Effector CD4-positive, alpha-beta T cell (primary cell): ENCODE measurements around the gene APBA2.
"Not testable (repeated sequence)": the region's sequence is repeated elsewhere in the genome, so short reads cannot be mapped to it uniquely, and the experiment has no call there.

Source experiments
- DNase-seq: peaks from one replicate; pipeline ENCODE4 v3.0.0-alpha.2; 2020

APBA2 gene

DNA sequence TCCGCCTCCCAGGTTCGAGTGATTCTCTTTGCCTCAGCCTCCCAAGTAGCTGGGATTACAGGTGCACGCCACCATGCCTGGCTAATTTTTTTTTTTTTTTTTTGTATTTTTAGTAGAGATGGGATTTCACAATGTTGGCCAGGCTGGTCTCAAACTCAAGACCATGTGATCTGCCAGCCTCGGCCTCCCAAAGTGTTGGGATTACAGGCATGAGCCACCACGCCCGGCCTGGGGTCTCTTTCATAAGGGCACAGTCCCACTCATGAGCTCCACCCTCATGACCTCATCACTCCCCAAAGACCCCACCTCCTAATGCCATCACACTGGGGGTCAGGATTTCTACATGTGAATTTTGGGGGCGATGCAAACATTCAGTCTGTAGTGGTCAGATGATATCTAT lies 159.4 kb downstream of the APBA2 start:
- not testable (repeated sequence) for DNase-seq

DNA sequence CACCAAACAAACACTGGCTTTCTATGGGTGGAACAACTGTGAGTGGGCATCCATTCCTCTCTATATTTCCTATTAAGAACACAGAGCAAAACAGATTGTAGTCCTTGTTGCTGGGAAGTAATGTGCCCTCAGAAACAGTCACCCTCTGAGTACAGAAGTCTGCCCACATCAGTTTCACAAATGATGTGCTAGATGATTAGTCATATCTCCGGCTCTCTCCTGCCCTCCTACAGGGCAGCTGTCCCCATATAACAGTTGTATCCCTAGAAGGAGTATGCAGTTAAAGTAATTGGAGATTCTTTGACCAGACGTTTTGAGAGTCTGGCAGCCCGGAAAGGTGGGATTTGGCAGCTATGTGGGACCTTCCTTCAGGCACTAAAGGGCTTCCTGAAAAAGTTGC lies 159.9 kb downstream of the APBA2 start:
- no peak for DNase-seq

DNA sequence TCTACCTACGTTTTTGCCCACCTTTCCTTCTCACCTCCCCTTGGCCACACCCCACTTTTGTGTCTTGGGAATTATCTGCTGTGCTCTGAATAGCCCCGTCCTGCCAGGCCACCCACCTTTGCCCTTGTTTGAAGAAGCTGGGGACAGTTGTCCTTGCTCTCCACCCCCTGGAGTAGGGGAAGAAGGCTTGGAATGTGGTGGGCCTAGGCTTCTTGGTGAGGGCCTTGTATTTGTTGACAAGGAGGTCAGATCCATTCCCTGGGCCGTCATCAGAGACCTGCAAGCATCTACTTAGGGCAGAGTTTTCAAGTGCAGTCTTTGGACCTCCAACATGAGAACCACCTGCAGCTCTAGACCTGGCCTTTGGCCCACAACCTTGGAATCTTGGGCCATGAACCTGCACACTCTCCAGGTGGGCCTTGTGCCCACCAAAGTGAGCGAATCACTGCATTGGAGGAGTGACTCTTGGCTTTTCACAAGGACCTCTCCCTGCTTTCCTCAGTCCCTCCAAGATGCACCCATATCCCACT lies 160.6 kb downstream of the APBA2 start:
- DNase-seq, result no peak

DNA sequence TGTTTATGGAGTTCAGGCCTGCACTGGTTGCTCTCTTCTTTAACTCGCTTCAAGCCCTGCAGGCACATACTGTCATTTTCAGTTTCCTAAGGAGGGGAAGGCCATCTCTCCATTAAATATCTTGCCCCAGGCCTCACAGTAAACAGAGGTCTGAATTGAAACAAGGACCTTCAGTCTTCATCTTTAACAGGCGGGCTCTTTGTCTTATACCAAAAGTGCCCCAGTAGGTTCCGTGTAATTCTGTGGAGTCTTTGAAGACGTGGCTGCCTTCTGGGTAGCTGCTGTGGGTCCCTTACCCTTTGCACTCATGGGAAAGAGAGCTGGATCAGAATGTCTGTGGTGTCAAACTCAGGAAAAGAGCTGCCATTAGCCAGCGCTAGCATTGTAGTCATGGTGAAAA lies 161.2 kb downstream of the APBA2 start:
- DNase-seq, result no peak

DNA sequence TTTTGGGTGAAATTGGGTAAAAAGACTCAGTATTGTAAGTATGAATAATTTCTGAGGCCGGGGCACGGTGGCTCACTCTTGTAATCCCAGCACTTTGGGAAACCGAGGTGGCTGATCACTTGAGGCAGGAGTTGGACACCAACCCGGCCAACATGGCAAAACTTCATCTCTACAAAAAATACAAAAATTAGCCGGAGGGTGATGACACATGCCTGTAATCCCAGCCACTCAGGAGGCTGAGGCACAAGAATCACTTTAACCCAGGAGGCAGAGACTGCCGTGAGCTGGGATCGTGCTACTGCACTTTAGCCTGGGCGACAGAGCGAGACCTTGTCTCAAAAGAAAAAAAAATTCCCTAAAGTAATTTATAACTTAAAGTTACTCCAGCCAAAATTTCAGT lies 162.2 kb downstream of the APBA2 start:
- no peak for DNase-seq

DNA sequence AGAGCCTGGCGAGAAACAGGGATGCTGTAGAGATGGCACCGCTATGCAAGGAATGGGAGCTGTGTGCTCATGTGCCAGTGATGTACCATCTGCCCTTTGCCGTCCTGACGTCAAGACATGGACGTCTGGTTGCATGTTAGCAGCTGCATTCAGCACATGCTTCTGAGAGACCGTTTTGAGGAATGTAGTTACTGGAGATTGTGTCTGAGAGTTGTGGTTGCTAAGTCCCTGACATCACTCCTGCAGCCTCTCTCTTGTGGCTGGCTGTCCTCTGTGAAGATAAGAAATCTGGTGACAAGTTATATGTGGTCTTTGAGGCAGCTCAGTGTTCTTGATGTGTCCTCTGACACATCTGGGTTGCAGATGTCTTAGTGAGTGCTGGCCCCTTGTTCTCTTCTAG lies 165.1 kb downstream of the APBA2 start:
- DNase-seq, result no peak

DNA sequence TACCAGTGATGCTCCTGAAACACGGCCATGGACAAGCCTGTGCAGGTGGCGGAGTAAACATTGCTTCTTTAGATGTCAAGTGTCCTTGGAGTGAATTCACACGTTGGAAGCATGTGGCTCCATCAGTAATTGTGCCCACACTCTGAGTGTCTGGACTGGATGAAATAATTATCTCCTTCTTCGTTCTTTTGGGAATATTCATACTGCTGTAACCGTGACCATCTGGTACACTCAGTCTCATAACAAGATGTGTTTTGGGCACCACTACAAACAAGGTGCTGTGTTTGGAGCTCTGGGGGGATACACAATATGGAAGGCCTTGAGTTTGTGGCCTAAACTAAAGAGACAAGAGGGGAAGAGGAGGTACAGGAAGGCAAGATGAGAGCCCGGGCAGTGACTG lies 165.6 kb downstream of the APBA2 start:
- DNase-seq, result no peak

DNA sequence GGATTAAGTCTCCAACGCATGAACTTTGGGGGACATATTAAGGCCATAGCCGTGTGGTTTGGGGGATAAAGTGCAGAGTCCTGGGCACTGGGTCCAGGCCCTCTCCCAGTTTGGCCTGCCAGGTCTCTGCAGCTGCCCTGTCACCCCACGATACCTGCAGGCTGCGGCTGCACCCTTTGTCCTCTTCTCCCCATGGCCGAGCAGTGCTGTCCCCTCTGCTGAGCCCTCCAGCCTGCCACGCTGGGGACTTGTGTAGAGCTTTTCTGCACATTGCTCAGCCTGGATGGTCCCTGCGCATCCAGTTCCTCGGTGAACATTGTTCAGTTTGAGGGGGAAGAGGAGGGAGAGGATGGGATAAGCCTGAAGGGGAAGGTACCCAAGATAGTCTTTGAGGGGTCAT lies 167.2 kb downstream of the APBA2 start:
- DNase-seq, result no peak

DNA sequence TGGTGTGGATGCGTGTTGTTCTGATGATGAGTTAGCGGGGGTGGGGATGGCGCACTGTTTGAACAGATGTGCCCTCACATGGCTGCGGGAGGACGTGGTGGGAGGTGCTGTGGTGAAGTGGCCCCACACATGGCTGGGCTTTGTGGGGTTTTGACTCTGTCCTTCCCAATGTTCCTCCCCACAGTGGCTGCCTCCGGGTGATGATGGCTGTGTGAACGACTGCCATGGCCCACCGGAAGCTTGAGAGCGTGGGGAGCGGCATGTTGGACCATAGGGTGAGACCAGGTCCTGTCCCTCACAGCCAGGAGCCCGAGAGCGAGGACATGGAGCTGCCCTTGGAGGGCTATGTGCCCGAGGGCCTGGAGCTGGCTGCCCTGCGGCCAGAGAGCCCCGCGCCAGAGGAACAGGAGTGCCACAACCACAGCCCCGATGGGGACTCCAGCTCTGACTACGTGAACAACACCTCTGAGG lies 167.9 kb downstream of the APBA2 start:
- DNase-seq, result no peak

DNA sequence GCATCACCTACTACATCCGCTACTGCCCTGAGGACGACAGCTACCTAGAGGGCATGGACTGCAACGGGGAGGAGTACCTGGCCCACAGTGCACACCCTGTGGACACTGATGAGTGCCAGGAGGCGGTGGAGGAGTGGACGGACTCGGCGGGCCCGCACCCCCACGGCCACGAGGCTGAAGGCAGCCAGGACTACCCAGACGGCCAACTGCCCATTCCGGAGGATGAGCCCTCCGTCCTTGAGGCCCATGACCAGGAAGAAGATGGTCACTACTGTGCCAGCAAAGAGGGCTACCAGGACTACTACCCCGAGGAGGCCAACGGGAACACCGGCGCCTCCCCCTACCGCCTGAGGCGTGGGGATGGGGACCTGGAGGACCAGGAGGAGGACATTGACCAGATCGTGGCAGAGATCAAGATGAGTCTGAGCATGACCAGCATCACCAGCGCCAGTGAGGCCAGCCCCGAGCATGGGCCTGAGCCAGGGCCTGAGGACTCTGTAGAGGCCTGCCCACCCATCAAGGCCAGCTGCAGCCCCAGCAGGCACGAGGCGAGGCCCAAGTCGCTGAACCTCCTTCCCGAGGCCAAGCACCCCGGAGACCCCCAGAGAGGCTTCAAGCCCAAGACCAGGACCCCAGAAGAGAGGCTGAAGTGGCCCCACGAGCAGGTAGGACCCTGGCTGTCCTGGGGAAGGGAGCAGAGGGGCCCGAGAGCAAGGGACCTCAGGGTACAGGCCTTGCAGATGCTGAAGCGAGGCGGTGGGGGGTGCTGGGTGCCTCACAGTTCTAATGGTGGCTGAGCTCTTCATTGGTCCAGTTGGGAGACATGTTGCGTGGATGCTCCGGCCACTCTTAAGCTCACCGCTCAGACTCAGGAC lies 168.6 kb downstream of the APBA2 start:
- no peak for DNase-seq

DNA sequence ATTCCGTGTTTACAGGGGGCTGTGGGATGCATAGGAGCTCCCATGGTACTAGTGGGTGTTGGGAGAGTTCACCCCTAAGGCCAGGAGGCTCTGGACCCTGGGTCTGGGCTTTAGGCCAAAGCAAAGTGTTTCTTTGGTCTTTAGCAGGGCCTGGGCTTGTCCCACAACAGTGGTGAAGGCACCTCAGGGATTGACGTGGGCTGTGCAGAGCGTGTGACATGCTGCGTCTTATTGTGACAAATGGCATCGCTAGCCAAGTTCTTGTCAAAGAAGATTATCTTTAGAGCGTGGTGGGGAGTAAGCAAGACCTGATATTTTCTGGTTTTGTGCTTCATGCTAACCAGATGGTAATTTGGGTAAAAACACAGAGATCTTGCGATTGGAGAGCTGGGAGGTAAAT lies 170.1 kb downstream of the APBA2 start:
- DNase-seq, result no peak

DNA sequence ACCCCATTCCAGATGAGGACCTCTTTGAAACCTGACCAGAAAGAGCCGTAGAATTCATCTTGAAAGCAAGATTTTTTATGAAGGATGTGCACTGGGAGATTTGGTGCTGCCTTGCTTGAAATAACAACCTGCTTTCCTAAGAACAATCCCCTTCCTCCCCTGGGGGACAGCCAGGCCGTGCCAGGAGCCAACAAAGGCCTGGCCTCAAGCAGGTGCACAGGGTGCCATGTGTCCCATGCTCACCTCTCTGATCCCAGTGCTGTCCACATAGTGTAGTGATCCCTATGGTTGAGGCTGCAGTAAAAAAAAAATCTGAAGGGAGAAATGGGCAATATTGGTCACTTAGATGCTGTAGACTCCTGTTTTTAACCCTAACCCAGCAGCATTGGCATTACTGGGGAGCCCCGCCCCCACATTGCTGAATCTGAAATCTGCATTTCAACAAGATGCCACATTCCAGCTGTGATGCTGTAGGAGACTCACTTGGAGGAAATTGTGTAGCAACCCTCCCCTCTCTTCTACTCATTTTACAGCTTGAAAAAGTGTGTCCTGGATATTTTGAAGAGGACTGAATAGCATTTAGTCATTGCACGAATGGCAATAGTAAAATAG lies 171.2 kb downstream of the APBA2 start:
- no peak for DNase-seq

DNA sequence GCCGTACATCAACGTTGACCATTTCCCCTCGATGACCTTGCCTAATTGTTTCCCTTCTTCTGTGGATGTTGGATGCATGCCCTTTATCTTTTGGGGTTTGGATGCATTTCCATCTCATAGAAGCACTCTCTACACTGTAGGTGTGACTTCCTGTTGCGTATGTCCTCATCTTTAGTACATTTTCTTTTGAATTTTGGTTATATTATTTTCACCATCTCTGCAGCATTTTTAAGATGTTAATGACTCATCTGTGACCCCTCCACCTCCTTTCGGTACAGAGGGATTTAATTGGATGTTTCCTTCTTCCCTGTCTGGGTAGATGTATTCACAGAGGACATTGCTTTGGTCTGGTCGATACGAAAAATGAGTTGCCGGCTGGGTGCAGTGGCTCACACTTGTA lies 172.1 kb downstream of the APBA2 start:
- no peak for DNase-seq

DNA sequence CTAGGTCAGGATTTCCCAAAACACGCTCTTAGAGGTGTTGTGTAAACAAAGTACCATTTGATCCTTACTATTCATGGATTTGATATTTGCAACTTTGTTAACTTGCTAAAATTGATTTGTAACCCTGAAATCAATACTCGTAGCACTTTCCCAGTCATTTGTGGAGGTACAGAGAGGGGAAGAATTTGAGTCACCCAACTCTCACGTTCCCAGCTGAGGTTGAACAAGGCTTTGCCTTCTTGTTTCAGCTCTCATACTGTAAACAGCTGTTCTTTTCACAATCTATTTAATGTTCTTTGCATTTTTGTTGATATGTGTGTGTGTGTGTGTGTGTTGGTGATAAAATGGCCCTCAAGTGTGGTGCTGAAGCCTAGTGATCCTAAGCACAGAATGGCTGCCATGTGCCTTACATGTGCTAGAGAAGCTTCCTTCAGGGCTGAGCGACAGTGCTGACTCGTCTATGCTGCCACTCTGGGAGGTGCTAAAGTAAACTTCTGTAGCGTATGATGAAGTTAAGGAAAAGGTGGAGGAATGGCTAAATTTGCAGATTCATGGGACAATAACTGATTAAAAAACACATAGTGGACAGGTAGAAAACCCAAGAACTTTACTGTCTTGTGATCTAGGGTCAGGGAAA lies 173.2 kb downstream of the APBA2 start:
- no peak for DNase-seq

DNA sequence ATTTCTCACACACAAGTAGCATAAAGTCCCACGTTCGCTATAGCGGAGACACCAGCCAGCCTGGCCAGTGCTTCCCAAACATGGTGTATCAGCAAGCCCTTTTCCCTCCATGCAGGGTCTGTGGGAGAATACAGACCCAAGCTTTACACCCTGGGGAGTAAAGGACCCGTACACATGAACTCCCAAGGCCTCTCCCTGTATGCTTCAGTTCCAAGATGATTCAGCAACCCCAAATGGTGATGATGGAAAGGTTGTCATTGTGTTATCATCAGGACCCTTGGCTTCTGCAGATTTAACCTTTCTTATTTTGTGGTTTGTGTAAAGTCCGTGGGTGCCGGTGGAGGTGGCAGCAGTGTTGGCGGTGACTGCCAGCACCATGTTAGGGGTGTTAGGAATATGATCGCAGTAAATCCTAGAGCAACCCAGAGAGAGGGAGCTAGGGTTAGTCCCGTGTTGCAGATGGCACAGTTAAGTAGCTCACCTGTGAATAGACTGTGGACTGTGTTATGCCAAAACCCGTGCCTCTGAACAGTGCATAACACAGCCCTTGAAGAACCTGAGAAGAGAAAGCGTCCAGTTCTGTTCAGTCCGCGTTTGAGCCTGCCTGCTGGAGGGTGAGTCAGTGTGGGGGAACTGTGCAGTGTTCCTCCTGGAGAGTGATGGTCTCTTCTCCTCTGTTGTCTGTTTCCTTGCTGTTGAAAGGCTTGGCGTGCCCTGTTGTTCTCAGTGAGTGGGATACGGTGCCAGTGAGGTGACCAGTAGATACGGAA lies 174.3 kb downstream of the APBA2 start:
- no peak for DNase-seq

DNA sequence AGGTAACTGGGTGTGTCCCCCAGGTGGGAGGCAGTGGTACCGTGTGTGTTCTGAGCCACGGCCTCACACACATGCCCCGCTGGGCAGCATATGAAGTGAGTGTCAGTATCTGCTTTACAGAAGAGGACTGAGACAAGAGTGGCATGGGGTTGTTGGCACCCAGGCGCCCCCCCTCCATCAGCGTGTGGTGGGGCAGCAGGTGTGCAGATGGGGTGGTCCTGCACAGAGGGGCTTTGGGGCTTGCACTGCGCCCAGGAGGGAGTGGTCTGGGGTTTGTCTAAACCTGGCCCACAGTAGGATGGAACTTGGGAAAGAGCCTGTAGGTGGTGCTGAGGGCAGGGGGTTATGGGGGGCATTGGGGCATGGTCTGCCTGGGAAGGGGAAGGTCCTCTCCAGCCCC lies 176.0 kb downstream of the APBA2 start:
- DNase-seq, result no peak

DNA sequence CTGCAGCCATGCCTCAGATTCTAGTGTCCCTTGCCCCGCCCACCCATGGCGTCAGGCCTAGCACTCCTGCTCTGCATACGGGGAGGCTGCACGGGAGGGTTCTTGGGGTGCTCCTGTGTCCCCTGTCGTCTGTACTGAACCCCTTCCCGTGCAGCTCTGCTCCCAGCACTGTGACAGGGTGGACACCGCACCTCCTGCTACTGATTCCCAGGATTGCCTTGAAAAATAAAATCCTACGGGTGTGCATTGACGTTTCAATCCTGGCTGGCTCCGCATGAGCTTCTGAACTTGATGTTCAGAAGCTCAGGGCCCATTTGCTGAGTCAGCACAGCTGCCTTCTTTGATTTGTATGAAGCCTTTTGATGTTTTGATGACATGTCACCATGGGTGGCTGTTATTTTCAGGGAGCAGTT lies 176.4 kb downstream of the APBA2 start:
- no peak for DNase-seq

DNA sequence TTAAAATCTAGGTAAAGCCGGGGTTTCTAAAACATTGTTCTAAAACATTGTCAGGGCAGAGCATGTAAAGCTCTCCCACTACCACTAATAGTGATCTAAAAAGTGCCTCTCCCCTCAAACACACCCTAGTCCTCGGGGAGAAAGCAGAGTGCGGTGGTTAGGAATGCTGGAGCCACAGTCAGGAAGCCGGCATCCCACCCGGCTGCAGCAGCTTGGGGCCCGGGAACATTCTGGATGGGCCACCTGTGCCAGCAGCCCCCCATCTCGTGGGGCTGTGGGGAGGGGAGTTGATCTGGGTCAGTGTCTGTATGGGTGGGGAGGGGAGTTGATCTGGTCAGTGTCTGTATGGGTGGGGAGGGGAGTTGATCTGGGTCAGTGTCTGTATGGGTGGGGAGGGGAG lies 176.9 kb downstream of the APBA2 start:
- no peak for DNase-seq

DNA sequence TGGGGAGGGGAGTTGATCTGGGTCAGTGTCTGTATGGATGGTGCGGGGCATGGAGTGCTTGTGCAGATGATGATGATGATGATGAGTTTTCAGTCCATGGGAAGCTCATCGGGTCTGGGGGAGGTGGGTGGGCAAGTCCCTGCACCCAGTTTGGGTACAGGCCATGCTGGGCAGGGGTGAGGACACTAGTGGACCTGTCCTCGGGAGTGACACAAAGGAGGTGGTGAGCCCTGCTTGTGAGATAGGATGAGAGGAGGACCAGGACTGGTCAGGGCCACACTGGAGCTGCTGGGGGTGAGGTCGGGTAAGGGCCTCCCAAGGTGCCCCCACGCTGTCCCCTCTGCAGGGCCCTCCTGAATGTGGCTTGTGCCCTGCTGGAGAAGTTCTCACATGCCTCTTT lies 177.9 kb downstream of the APBA2 start:
- no peak for DNase-seq

DNA sequence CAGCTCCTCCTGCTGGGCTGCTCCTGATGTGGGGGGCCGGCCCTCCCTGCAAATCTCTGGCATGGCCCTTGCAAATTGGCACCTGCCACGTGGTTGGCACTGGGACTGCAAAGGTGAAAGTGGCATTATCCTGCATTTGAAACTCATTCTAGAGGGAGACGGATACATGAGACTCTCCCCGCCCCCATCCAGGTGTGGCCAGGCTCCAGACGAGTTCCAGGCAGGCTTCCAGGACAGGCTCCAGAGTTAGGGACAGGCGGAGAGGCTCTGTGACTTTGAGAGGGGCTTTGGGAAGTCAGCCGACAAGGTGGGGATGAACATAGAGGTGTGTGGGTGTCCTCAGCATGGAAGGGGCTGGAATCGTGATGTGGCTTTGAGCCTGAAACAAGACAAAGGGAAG lies 178.5 kb downstream of the APBA2 start:
- DNase-seq, result no peak

DNA sequence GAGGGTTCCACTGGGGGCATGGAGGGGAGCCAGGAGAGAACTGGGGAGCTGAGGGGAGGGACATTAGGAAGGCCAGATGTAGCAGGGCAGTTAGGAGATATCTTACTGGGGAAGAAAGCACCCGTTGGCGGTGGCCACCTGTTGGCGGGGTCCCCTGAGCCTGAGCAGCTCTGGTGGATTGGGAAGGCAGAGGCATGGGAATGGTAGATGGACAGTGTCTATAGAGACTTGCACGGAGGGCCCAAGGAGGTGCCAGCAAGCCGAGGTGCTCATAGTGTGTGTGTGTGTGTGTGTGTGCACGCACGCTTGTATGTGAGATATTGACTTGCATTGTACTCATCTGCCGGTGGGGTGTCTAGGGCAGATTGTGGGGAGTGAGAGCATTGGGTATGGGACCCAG lies 179.0 kb downstream of the APBA2 start:
- no peak for DNase-seq

DNA sequence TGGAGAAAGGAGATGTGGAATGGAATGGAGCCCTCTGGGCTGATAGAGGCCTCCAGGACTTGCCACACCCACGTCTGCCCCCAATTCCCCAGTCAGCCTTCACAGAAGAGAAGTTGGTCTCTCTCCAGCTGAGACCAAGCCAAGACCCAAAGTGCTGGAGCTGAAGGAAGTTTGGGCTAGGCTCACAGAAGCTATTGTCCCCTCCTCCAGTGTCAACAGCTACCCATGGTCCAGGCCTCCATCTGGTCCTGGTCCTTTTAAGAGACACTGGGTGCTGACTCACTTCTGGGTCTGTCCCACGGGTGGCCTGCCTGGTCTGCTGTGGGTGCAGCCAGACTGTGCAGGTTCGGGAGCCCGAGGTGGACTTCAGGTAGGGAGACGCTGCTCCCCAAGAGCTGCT lies 179.8 kb downstream of the APBA2 start:
- no peak for DNase-seq

DNA sequence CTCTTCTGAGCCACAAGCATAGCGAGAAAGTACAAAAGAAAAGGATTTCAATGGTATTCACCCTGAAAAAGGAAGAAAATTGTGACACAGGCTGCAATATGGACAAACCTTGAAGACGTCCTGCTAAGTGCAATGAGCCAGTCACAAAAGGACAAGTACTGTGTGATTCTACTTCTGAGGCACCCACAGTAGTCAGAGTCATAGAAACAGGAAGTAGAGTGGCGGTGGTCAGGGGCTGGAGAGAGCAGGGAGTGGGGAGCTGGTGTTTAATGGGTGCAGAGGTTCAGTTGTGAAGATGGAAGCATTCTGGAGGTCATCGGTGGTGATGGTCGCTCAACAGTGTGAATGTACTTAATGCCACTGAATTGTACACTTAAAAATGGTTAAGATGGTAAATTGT lies 180.5 kb downstream of the APBA2 start:
- DNase-seq, result no peak
